GM10266 (cell line): ENCODE data around the gene EDRF1.

Experiments used
- DNase-seq: peaks from one replicate; pipeline ENCODE4 v3.0.0; 2012; ENCODE audit errors: extremely low spot score
- CTCF ChIP-seq: IDR thresholded peaks from 2 replicates; pipeline ENCODE4 v1.5.1; 2012; ENCODE audit warnings: mild to moderate bottlenecking, low read depth; ENCODE audit not compliant: control insufficient read depth, insufficient read depth; ENCODE audit errors: missing control alignments

EDRF1 gene

GRCh38 chr10:125719173-125720001 is at the start of gene EDRF1:
Gene EDRF1, plus strand, starts transcription at chr10:125719709. Its CDS starts 99 bp downstream, at chr10:125719808.
- DNase-seq = peak; percentile 93
- TF ChIP-seq CTCF = no peak

- DNase-seq = no peak
These were observed 46.6 kb upstream of the EDRF1 start for GRCh38 chr10:125672884-125673283.

GRCh38 chr10:125679436-125679835 is 40.1 kb upstream of the EDRF1 start:
- DNase-seq = no peak
- no peak for TF ChIP-seq CTCF

More at GRCh38 chr10:125672884-125673283, 46.6 kb upstream of the EDRF1 start:
- no peak for TF ChIP-seq CTCF

GRCh38 chr10:125683063-125683462 is 36.4 kb upstream of the EDRF1 start, which contains the start of gene TEX36:
Gene TEX36, minus strand, starts transcription at chr10:125683163. Its CDS starts 174 bp downstream, at chr10:125682989.
- DNase-seq = no peak
- no peak for TF ChIP-seq CTCF

- no peak for TF ChIP-seq CTCF
- DNase-seq = no peak
These were observed 35.7 kb upstream of the EDRF1 start for GRCh38 chr10:125683821-125684220.

GRCh38 chr10:125684581-125684980 is 34.9 kb upstream of the EDRF1 start:
- no peak for DNase-seq
- no peak for TF ChIP-seq CTCF

- TF ChIP-seq CTCF = no peak
- DNase-seq = no peak
These were observed 31.9 kb upstream of the EDRF1 start for GRCh38 chr10:125687507-125688185.
